KMS-11 (cell line): ENCODE measurements around the gene KIAA1328.

Source experiments
- H2AFZ ChIP-seq: fragments of 200-600 bp; sonication (generic); 2 replicates; pipeline ENCODE4 v1.6.1; 2016; ENCODE audit warnings: antibody characterized with exemption, mixed run types, low read depth
- H3K27ac ChIP-seq: fragments of 200-600 bp; sonication (generic); 2 replicates; pipeline ENCODE4 v1.6.1; 2016; ENCODE audit warnings: mild to moderate bottlenecking, mixed run types
- H3K27me3 ChIP-seq: fragments of 200-600 bp; sonication (generic); 2 replicates; pipeline ENCODE4 v1.6.1; 2017; ENCODE audit warnings: mild to moderate bottlenecking, low read depth, mixed run types, moderate library complexity; ENCODE audit not compliant: insufficient read depth
- H3K36me3 ChIP-seq: fragments of 200-600 bp; sonication (generic); 2 replicates; pipeline ENCODE4 v1.6.1; 2017; ENCODE audit warnings: mild to moderate bottlenecking, mixed run types; ENCODE audit not compliant: insufficient read depth
- H3K4me1 ChIP-seq: fragments of 200-600 bp; sonication (generic); 2 replicates; pipeline ENCODE4 v1.6.1; 2016; ENCODE audit warnings: mild to moderate bottlenecking, low read depth, mixed run types; ENCODE audit not compliant: poor library complexity, severe bottlenecking
- H3K4me2 ChIP-seq: fragments of 200-600 bp; sonication (generic); 2 replicates; pipeline ENCODE4 v1.7.0; 2016; ENCODE audit warnings: mild to moderate bottlenecking, mixed run types
- H3K4me3 ChIP-seq: fragments of 200-600 bp; sonication (generic); IDR thresholded peaks from 2 replicates; pipeline ENCODE4 v1.6.1; 2017; ENCODE audit warnings: low read depth, low read length, mixed read lengths; ENCODE audit not compliant: insufficient read depth
- H3K79me2 ChIP-seq: fragments of 200-600 bp; sonication (generic); 2 replicates; pipeline ENCODE4 v1.6.1; 2016; ENCODE audit warnings: low read depth, mixed run types; ENCODE audit not compliant: insufficient read depth
- H3K9ac ChIP-seq: fragments of 200-600 bp; sonication (generic); 2 replicates; pipeline ENCODE4 v1.6.1; 2016; ENCODE audit warnings: mild to moderate bottlenecking, mixed run types
- H4K20me1 ChIP-seq: fragments of 200-600 bp; sonication (generic); 2 replicates; pipeline ENCODE4 v1.6.1; 2016; ENCODE audit warnings: mild to moderate bottlenecking, mixed run types; ENCODE audit not compliant: insufficient read depth
- TF ChIP-seq, protein P1 (sequence below): fragments of 200-600 bp; sonication (generic); conservative IDR thresholded peaks from 2 replicates; pipeline ENCODE4 v1.6.1; 2017; ENCODE audit warnings: low read depth, mild to moderate bottlenecking, antibody characterized with exemption, low read length, moderate library complexity, mixed read lengths

Gene KIAA1328

DNA sequence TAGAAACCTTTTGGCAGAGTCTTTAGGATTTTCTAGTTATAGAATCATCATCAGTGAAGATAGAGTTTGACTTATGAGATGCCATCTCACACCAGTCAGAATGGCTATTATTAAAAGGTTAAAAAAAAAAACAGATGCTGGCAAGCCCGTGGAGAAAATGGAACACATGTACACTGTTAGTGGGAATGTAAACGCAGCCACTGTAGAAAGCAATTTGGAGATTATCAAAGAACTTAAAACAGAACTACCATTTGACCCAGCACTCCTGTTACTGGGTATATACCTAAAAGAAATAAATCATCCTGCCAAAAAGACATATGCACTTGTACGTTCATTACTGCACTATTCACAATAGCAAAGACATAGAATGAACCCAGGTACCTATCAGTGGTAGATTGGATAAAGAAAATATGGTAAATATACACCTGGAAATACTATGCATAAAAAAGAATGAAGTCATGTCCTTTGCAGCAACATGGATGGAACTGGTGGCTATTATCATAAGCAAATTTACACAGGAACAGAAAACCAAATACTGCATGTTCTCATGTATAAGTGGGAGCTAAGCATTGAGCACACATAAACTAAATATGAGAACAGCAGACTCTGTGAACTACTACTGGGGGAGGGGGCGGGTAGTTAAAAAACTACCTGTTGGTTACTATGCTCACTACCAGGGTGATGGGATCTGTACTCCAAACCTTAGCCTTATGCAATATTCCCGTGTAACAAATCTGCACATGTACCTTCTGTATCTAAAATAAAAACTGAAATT is 279.0 kb downstream of the KIAA1328 start:
- Histone ChIP-seq H3K4me1 (no peaks in the 10 kb centered on the region), H3K9ac (no peak overlapping the region), H3K27me3 (no peaks in the 10 kb centered on the region), H2AFZ (no peak overlapping the region), H3K36me3 (no peaks in the 10 kb centered on the region), H3K27ac (no peak overlapping the region), H3K4me3 (no peak overlapping the region), H3K4me2 (no peak overlapping the region), H4K20me1 (no peaks in the 10 kb centered on the region), H3K79me2 (no peaks in the 10 kb centered on the region)
- TF ChIP-seq, protein P1, sequence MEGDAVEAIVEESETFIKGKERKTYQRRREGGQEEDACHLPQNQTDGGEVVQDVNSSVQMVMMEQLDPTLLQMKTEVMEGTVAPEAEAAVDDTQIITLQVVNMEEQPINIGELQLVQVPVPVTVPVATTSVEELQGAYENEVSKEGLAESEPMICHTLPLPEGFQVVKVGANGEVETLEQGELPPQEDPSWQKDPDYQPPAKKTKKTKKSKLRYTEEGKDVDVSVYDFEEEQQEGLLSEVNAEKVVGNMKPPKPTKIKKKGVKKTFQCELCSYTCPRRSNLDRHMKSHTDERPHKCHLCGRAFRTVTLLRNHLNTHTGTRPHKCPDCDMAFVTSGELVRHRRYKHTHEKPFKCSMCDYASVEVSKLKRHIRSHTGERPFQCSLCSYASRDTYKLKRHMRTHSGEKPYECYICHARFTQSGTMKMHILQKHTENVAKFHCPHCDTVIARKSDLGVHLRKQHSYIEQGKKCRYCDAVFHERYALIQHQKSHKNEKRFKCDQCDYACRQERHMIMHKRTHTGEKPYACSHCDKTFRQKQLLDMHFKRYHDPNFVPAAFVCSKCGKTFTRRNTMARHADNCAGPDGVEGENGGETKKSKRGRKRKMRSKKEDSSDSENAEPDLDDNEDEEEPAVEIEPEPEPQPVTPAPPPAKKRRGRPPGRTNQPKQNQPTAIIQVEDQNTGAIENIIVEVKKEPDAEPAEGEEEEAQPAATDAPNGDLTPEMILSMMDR, result no peak

GRCh38 chr18:37122877-37123276 is 293.9 kb downstream of the KIAA1328 start:
- H3K27ac ChIP-seq, result no peak overlapping the region
- H3K4me1 ChIP-seq, result no peaks in the 10 kb centered on the region
- no peaks in the 10 kb centered on the region for H3K36me3 ChIP-seq
- H4K20me1 ChIP-seq, result no peaks in the 10 kb centered on the region
- no peak overlapping the region for H3K4me2 ChIP-seq
- H3K9ac ChIP-seq, result no peak overlapping the region
- H3K4me3 ChIP-seq, result no peak overlapping the region
- H3K79me2 ChIP-seq, result no peaks in the 10 kb centered on the region
- TF ChIP-seq, protein P1, result no peak
- H3K27me3 ChIP-seq, result no peaks in the 10 kb centered on the region
- no peak overlapping the region for H2AFZ ChIP-seq

- no peaks in the 10 kb centered on the region for H3K36me3 ChIP-seq
- no peak overlapping the region for H3K27ac ChIP-seq
- no peak overlapping the region for H3K4me2 ChIP-seq
- no peaks in the 10 kb centered on the region for H4K20me1 ChIP-seq
- no peak overlapping the region for H2AFZ ChIP-seq
- TF ChIP-seq, protein P1, result no peak
- no peaks in the 10 kb centered on the region for H3K4me1 ChIP-seq
- no peaks in the 10 kb centered on the region for H3K79me2 ChIP-seq
- no peak overlapping the region for H3K4me3 ChIP-seq
- H3K27me3 ChIP-seq, result no peaks in the 10 kb centered on the region
- H3K9ac ChIP-seq, result no peak overlapping the region
Observed at GRCh38 chr18:37124516-37124915, 295.6 kb downstream of the KIAA1328 start.

DNA sequence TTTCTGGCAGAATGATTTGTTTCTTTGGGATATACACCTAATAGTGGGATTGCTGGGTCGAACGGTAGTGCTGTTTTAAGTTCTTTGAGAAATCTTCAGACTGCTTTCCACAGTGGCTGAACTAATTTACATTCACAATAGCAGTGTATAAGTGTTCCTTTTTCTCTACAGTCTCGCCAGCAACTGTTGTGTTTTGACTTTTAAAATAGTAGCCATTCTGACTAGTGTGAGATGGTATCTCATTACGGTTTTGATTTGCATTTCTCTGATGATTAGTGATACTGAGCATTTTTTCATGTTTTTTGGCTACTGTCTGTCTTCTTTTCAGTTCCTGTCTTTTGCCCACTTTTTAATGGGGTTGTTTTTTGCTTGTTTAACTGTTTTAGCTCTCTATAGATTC is 306.2 kb downstream of the KIAA1328 start:
- Histone ChIP-seq H3K4me2 (no peak overlapping the region), H3K36me3 (no peaks in the 10 kb centered on the region)
- TF ChIP-seq, protein P1, result no peak

More for the DNA sequence above, 306.2 kb downstream of the KIAA1328 start:
- no peak overlapping the region for H3K27ac ChIP-seq
- no peak overlapping the region for H3K9ac ChIP-seq
- H2AFZ ChIP-seq, result no peak overlapping the region
- H3K4me1 ChIP-seq, result no peaks in the 10 kb centered on the region
- no peaks in the 10 kb centered on the region for H3K27me3 ChIP-seq
- H3K4me3 ChIP-seq, result no peak overlapping the region
- H3K79me2 ChIP-seq, result no peaks in the 10 kb centered on the region
- H4K20me1 ChIP-seq, result no peaks in the 10 kb centered on the region
